Fibroblast of lung (primary cell): ENCODE data around the gene RBM8A.

Experiments used
- EZH2 ChIP-seq: IDR thresholded peaks from 2 replicates; pipeline ENCODE4 v1.5.1; 2012; ENCODE audit warnings: low read length, control low read depth, mild to moderate bottlenecking; ENCODE audit errors: missing control alignments
- TF ChIP-seq, protein P1 (sequence below), 2 donors: IDR thresholded peaks in 1 of 2; conservative IDR thresholded peaks in 1 of 2; 1 replicate in 1 of 2; 2 replicates in 1 of 2; pipeline ENCODE4 v1.5.1; 2011 to 2012; ENCODE audit warnings: low read length in 2 of 2, control low read depth in 1 of 2, inconsistent platforms in 1 of 2, low read depth in 1 of 2, mild to moderate bottlenecking in 1 of 2

- TF ChIP-seq, protein P1, sequence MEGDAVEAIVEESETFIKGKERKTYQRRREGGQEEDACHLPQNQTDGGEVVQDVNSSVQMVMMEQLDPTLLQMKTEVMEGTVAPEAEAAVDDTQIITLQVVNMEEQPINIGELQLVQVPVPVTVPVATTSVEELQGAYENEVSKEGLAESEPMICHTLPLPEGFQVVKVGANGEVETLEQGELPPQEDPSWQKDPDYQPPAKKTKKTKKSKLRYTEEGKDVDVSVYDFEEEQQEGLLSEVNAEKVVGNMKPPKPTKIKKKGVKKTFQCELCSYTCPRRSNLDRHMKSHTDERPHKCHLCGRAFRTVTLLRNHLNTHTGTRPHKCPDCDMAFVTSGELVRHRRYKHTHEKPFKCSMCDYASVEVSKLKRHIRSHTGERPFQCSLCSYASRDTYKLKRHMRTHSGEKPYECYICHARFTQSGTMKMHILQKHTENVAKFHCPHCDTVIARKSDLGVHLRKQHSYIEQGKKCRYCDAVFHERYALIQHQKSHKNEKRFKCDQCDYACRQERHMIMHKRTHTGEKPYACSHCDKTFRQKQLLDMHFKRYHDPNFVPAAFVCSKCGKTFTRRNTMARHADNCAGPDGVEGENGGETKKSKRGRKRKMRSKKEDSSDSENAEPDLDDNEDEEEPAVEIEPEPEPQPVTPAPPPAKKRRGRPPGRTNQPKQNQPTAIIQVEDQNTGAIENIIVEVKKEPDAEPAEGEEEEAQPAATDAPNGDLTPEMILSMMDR (conservative IDR thresholded peaks at IDR 0.05 in 1 of 2, IDR thresholded peaks at IDR 0.05 in 1 of 2; ENCODE audit: low read depth in 1 of 2, low read length in 2 of 2), result no peak
- no peak for TF ChIP-seq EZH2
These were observed 26.6 kb upstream of the RBM8A start for GRCh38 chr1:145953861-145954260.
